GM12878 (cell line): Measurements from ENCODE around the gene SLC17A8. TPM values are rescaled to one million over a fixed set of nuclear protein-coding genes. Genes with fewer than 3 reads are reported as not detected.
"Not testable (repeated sequence)": the region's sequence is repeated elsewhere in the genome, so short reads cannot be mapped to it uniquely, and the experiment has no call there.

Experiments
- ATAC-seq: fragments of 200-7000 bp; cut with Tn5 transposase; 3 replicates; pipeline ENCODE4 v1.9.1; 2020; ENCODE audit warnings: mild to moderate bottlenecking, moderate library complexity
- BruUV-seq: library from RNA; stranded (reverse); fragments of 400-500 nt; replicated peaks from 2 replicates; lab custom pipeline; 2021; lab: Mats Ljungman, UMichigan
- CTCF ChIA-PET: fragments of 300-600 bp; sonication (Branson Sonifier 250); formaldehyde crosslinking; extraction: SDS; loops from one replicate; lab custom pipeline; 2021; ENCODE audit warnings: inconsistent platforms; lab: Yijun Ruan, JAX
- POLR2A ChIA-PET: fragments of 350-600 bp; formaldehyde crosslinking; extraction: SDS; loops from one replicate; lab custom pipeline; 2021; ENCODE audit warnings: inconsistent platforms; lab: Charles Lee
- RAD21 ChIA-PET: fragments of 300-600 bp; sonication (Branson Sonifier 250); formaldehyde crosslinking; loops from one replicate; lab custom pipeline; 2023; ENCODE audit warnings: antibody characterized with exemption; ENCODE audit not compliant: unreplicated experiment; lab: Charles Lee
- SMC1A ChIA-PET: fragments of 300-600 bp; sonication (Branson Sonifier 250); formaldehyde crosslinking; loops from one replicate; lab custom pipeline; 2023; ENCODE audit not compliant: unreplicated experiment, uncharacterized antibody; lab: Charles Lee
- DNase-seq: peaks from one replicate; pipeline ENCODE4 v3.0.0-alpha.2; 2011; ENCODE audit warnings: low read depth, low spot score
- FAIRE-seq: peaks from 3 replicates; lab custom pipeline; 2011; peaks lifted over from hg19 to GRCh38; lab: Jason Lieb, UNC
- H2AFZ ChIP-seq: 2 replicates; pipeline ENCODE4 v1.6.0; 2011; ENCODE audit warnings: low read depth, low read length, control low read depth; ENCODE audit not compliant: control insufficient read depth
- H3K27ac ChIP-seq: 2 replicates; pipeline ENCODE4 v1.5.1; 2011; ENCODE audit warnings: control low read depth; ENCODE audit not compliant: control insufficient read depth, insufficient read depth
- H3K27me3 ChIP-seq, 2 experiments: replicated peaks in 1 of 2; 2 replicates each; pipeline versions ENCODE4 v1.6.0 to v1.6.1; 2011; ENCODE audit warnings: low read length in 1 of 2; ENCODE audit not compliant: control insufficient read depth in 2 of 2, insufficient read depth in 2 of 2
- H3K36me3 ChIP-seq, 2 experiments: 2 replicates each; pipeline ENCODE4 v1.5.1; 2011; ENCODE audit warnings: low read length in 1 of 2; ENCODE audit not compliant: control insufficient read depth in 2 of 2, insufficient read depth in 2 of 2
- H3K4me1 ChIP-seq: 2 replicates; pipeline ENCODE4 v1.6.1; 2011; ENCODE audit warnings: mild to moderate bottlenecking, low read length, moderate library complexity, mixed read lengths; ENCODE audit not compliant: control insufficient read depth, insufficient read depth
- H3K4me2 ChIP-seq: 2 replicates; pipeline ENCODE4 v1.6.0; 2011; ENCODE audit warnings: control low read depth; ENCODE audit not compliant: control insufficient read depth, insufficient read depth
- H3K4me3 ChIP-seq: fragments of 200-600 bp; sonication (generic); 2 replicates; pipeline ENCODE4 v1.5.1; 2016
- H3K79me2 ChIP-seq: 2 replicates; pipeline ENCODE4 v1.6.0; 2011; ENCODE audit warnings: low read length; ENCODE audit not compliant: control insufficient read depth, insufficient read depth
- H3K9ac ChIP-seq: 2 replicates; pipeline ENCODE4 v1.8.0; 2011; ENCODE audit warnings: low read length, control low read depth, mixed read lengths; ENCODE audit not compliant: control insufficient read depth, insufficient read depth
- H3K9me3 ChIP-seq: replicated peaks from 3 replicates; pipeline ENCODE4 v1.5.1; 2011; ENCODE audit warnings: mild to moderate bottlenecking, low read length; ENCODE audit not compliant: control insufficient read depth, insufficient read depth
- H4K20me1 ChIP-seq: 2 replicates; pipeline ENCODE4 v1.6.0; 2011; ENCODE audit not compliant: control insufficient read depth, insufficient read depth
- ASH2L ChIP-seq: fragments of 300-600, 200-600 bp; sonication (generic); IDR thresholded peaks from 2 replicates; pipeline ENCODE4 v1.6.1; 2017; ENCODE audit warnings: low read depth, mild to moderate bottlenecking, borderline replicate concordance
- BCL3 ChIP-seq: IDR thresholded peaks from 2 replicates; pipeline ENCODE4 v1.6.1; 2011; ENCODE audit warnings: borderline replicate concordance, low read depth, mild to moderate bottlenecking, moderate library complexity, low read length; ENCODE audit not compliant: insufficient read depth, poor library complexity, severe bottlenecking
- BRCA1 ChIP-seq: IDR thresholded peaks from 2 replicates; pipeline ENCODE4 v1.6.1; 2011; ENCODE audit warnings: low read depth, low read length, improper control_type of control experiment
- IRF5 ChIP-seq: fragments of 450-650 bp; IDR thresholded peaks from 2 replicates; pipeline ENCODE4 v1.6.1; 2017; ENCODE audit warnings: borderline replicate concordance
- KAT2A ChIP-seq: conservative IDR thresholded peaks from 2 replicates; pipeline ENCODE4 v1.6.1; 2011; ENCODE audit warnings: low read depth, low read length; ENCODE audit not compliant: control insufficient read depth
- MYB ChIP-seq: fragments of 150-350 bp; IDR thresholded peaks from 2 replicates; pipeline ENCODE4 v1.6.1; 2014; ENCODE audit warnings: mild to moderate bottlenecking, low read depth, low read length, borderline replicate concordance
- NFXL1 ChIP-seq: fragments of 450-650 bp; IDR thresholded peaks from 2 replicates; pipeline ENCODE4 v1.6.1; 2017; ENCODE audit warnings: antibody characterized with exemption, mild to moderate bottlenecking, borderline replicate concordance
- SMAD5 ChIP-seq: IDR thresholded peaks from 2 replicates; pipeline ENCODE4 v1.6.1; 2016; ENCODE audit warnings: antibody characterized with exemption, low read depth
- SMARCA5 ChIP-seq: fragments of 450-650 bp; IDR thresholded peaks from 2 replicates; pipeline ENCODE4 v1.6.1; 2017; ENCODE audit warnings: mild to moderate bottlenecking
- SUZ12 ChIP-seq: fragments of 200-600 bp; sonication (generic); IDR thresholded peaks from one replicate; pipeline ENCODE4 v1.6.1; 2018; ENCODE audit warnings: antibody characterized with exemption, mild to moderate bottlenecking; ENCODE audit not compliant: unreplicated experiment
- WGBS: methylation state at CpG from one replicate; pipeline ENCODE4 v1.1.6; 2016; ENCODE audit warnings: low lambda C conversion rate; ENCODE audit not compliant: insufficient replicate concordance, insufficient coverage; ENCODE audit errors: missing lambda C conversion rate; 5-methylcytosine and 5-hydroxymethylcytosine counted together
- in situ Hi-C: fragments of 300-500 bp; cut with MboI; formaldehyde crosslinking; loops from 9 replicates; pipeline ENCODE4 v1.14.3; 2018; ENCODE audit warnings: mixed read lengths
- intact Hi-C: fragments of 100-400 bp; cut with micrococcal nuclease; formaldehyde crosslinking; loops from one replicate; pipeline ENCODE4 v1.14.2; 2022; ENCODE audit not compliant: unreplicated experiment
- polyA plus RNA-seq, 11 experiments: library from polyadenylated mRNA; depleted of rRNA in 4 of 11; unstranded in 6 of 11; stranded (reverse) in 5 of 11; fragments of >200 nt; fragmentation: Nextera tagmentation in 4 of 11; fragmentation: Illumina TruSeq in 1 of 11; extraction: Ambion mirVana in 4 of 11; extraction: Trizol in 1 of 11; gene quantifications; 1 replicate in 1 of 11; 2 replicates in 10 of 11; pipeline versions ENCODE4 v1.2.1 to v1.2.3, GENCODE V29; 2011 to 2016; ENCODE audit warnings: inconsistent platforms in 2 of 11, missing spikeins in 2 of 11, low read depth in 1 of 11
- total RNA-seq, 4 experiments: library from RNA; depleted of rRNA in 3 of 4; stranded (reverse); fragments of >200 nt in 3 of 4; fragmentation: Illumina TruSeq in 1 of 4; extraction: Trizol in 1 of 4; gene quantifications; 2 replicates each; pipeline versions ENCODE4 v1.2.1 to v1.2.3, GENCODE V29; 2013 to 2021

SLC17A8 gene
- total and polyA plus RNA-seq, 10 of the 15 experiments (the other 5 are each of a cell fraction or from before 2014, with no cell fraction given), result 0.18 TPM; not detected in 9

- ChIA-PET RAD21 (no interaction called here), CTCF (no interaction called here), POLR2A (no interaction called here), SMC1A (no interaction called here)
- intact Hi-C loops (no loop called here), in situ Hi-C loops (no loop called here)
- Histone ChIP-seq H3K9me3 (no peaks in the 10 kb centered on the region), H3K27me3 (no peaks in the 10 kb centered on the region), H3K4me2 (no peak overlapping the region), H3K9ac (no peak overlapping the region), H3K4me3 (no peak overlapping the region), H3K4me1 (no peaks in the 10 kb centered on the region), H3K27ac (no peak overlapping the region), H3K79me2 (no peaks in the 10 kb centered on the region), H3K36me3 (peaks cover 0 to 5% of the 10 kb centered on the region in 2 experiments; a peak in 1 of 4 replicates), H4K20me1 (no peaks in the 10 kb centered on the region), H2AFZ (no peak overlapping the region)
- no TSS peak for BruUV-seq
- no peak for ATAC-seq
- no peak for FAIRE-seq
- DNase-seq, result no peak
- TF ChIP-seq BRCA1 (no peak), MYB (no peak), ASH2L (no peak), IRF5 (no peak), KAT2A (no peak), BCL3 (no peak), SUZ12 (no peak), NFXL1 (no peak), SMAD5 (no peak), SMARCA5 (no peak)
Measured at GRCh38 chr12:100339071-100339470, 17.8 kb upstream of the SLC17A8 start.

- FAIRE-seq, H3K79me2 ChIP-seq, H3K4me1 ChIP-seq, SMC1A ChIA-PET, DNase-seq, ATAC-seq, H3K9me3 ChIP-seq, H3K36me3 ChIP-seq, H2AFZ ChIP-seq, H4K20me1 ChIP-seq, H3K27ac ChIP-seq, RAD21 ChIA-PET, in situ Hi-C loops, H3K27me3 ChIP-seq, H3K4me2 ChIP-seq, POLR2A ChIA-PET, intact Hi-C loops, H3K4me3 ChIP-seq, BruUV-seq, CTCF ChIA-PET, H3K9ac ChIP-seq: not testable (repeated sequence)
- 100% methylated on average over 1 of the region's 2 CpGs for WGBS
Measured at GRCh38 chr12:100342897-100343296, 14.0 kb upstream of the SLC17A8 start.
